Measurements from ENCODE around the gene SMARCD1.
"Not testable (repeated sequence)": the region's sequence is repeated elsewhere in the genome, so short reads cannot be mapped to it uniquely, and the experiment has no call there.

SMARCD1 gene

DNA sequence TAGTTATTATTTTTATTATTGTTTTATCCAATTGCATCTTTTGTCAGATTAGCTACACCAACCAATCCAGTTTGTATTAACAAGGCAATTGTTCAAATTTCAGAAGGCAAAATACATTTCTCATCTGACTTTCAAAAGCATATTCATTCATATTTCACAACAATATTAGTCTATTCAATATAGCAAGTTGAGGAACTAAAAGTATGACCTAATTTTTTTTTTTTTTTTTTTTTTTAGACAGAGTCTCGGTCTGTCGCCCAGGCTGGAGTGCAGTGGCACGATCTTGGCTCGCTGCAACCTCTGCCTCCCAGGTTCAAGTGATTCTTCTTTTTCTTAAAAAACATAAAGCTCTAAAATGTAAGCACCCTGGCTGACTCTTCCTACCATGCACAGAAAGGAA is 44.1 kb downstream of the SMARCD1 start:
- H3K36me3 Mint-ChIP-seq (ENCODE audit: low read depth) = peaks cover 95% of the 10 kb centered on the region
- H3K4me1 Mint-ChIP-seq (ENCODE audit: low read depth) = peaks cover 45% of the 10 kb centered on the region
- intact Hi-C loops (cut with micrococcal nuclease) = no loop called here
- H3K27ac Mint-ChIP-seq = peak overlapping the region; percentile 48
- no peaks in the 10 kb centered on the region for H3K27me3 Mint-ChIP-seq
- no peaks in the 10 kb centered on the region for H3K9me3 Mint-ChIP-seq
- no peak overlapping the region for H3K4me3 Mint-ChIP-seq

DNA sequence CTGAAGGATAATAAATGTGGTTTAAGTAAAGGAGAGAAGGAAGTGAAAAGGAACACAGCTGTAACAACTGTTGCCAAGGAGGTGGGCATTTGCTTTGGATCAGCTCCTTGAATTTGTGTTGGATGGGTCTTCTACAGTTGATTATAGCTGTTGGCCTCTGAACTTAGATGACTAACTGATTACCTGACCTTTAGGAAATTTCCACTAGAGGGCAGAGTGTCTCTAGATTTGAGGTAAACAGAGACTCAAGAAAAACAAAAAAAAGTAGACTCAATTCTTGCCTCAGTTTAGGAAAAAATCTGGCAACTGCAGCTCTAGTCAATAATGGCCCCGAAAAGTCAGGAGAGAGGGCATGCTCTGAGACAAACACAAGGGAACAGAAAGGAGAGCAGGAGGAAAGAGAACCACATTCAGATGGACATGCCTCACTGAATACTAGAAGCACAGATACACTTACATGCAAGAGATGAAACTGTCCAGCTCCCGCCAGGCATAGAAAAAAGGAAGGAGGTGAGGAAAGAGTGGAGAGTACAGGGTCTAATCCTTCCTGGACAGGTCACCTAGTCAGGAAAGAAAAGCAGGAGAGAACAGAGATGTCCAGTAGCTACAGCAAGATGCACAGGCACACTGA is 47.5 kb downstream of the SMARCD1 start:
- intact Hi-C loops (cut with micrococcal nuclease) = loop anchor here (1.0 kb wide), 1 partner anchor 43 kb away; no protein-coding TSS in a partner anchor
- Mint-ChIP-seq H3K4me1 (ENCODE audit: low read depth) (peaks cover 31% of the 10 kb centered on the region), H3K9me3 (no peaks in the 10 kb centered on the region), H3K27ac (no peak overlapping the region), H3K36me3 (ENCODE audit: low read depth) (peaks cover 93% of the 10 kb centered on the region), H3K27me3 (no peaks in the 10 kb centered on the region), H3K4me3 (no peak overlapping the region)

DNA sequence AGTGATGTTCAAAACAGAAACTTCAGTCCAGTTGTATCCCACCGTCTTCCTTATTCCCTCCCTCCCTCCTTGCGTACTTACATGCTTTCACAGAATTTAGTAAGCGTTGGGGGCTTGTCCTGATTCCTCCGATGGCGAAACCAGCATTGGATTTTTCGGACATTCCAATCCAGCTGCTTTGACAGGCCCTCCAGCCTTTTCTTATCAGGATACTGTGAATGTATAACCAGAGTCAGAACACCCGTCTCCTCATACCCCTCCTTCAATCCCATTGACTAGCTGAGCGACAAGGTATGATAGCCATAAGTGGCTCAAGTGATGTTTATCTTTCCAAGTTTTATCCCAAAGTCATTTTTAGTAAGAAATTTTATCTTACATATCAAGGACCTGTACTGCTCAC is 57.9 kb downstream of the SMARCD1 start:
- intact Hi-C loops (cut with micrococcal nuclease) = no loop called here
- Mint-ChIP-seq H3K9me3 (no peaks in the 10 kb centered on the region), H3K27ac (no peak overlapping the region), H3K4me3 (no peak overlapping the region), H3K4me1 (ENCODE audit: low read depth) (no peaks in the 10 kb centered on the region), H3K36me3 (ENCODE audit: low read depth) (peaks cover 52% of the 10 kb centered on the region), H3K27me3 (no peaks in the 10 kb centered on the region)

GRCh38 chr12:50145439-50145838 is 60.3 kb downstream of the SMARCD1 start:
- intact Hi-C loops (cut with micrococcal nuclease) = no loop called here
- H3K4me3 Mint-ChIP-seq = no peak overlapping the region
- H3K9me3 Mint-ChIP-seq = no peaks in the 10 kb centered on the region
- peaks cover 34% of the 10 kb centered on the region for H3K36me3 Mint-ChIP-seq (ENCODE audit: low read depth)
- no peaks in the 10 kb centered on the region for H3K4me1 Mint-ChIP-seq (ENCODE audit: low read depth)
- H3K27ac Mint-ChIP-seq = no peak overlapping the region
- H3K27me3 Mint-ChIP-seq = no peaks in the 10 kb centered on the region

DNA sequence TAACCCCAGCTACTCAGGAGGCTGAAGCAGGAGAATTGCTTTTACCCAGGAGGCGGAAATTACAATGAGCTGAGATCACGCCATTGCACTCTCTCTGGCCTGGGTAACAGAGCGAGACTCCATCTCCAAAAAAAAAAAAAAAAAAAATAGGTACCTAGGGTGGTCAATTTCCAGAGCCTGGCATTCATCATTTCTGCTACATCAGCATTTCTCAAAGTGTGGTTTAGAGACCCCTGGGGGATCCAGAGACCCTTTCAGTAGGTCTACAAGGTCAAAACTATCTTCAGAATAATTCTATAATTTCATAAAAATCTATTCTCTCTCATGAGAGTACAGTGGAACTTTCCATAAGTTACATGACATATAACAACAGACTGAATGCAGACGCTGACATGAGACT is 62.1 kb downstream of the SMARCD1 start:
- intact Hi-C loops (cut with micrococcal nuclease) = no loop called here
- Mint-ChIP-seq H3K4me3 (no peak overlapping the region), H3K27me3 (no peaks in the 10 kb centered on the region), H3K4me1 (ENCODE audit: low read depth) (peaks cover 13% of the 10 kb centered on the region), H3K36me3 (ENCODE audit: low read depth) (peaks cover 16% of the 10 kb centered on the region), H3K9me3 (no peaks in the 10 kb centered on the region), H3K27ac (no peak overlapping the region)

DNA sequence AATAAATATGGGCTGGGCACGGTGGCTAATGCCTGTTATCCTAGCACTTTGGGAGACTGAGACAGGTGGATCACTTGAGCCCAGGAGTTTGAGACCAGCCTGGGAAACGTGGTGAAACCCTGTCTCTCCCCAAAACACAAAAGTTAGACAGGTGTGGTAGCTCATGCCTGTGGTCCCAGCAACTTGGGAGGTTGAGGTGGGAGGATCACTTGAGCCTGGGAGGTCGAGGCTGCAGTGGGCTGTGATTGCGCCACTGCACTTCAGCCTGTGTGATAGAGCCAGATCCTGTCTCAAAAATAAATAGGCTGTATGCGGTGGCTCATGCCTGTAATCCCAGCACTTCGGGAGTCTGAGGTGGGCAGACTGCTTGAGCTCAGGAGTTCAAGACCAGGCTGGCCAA is 62.9 kb downstream of the SMARCD1 start:
- H3K4me3 Mint-ChIP-seq; H3K9me3 Mint-ChIP-seq; H3K36me3 Mint-ChIP-seq (ENCODE audit: low read depth); intact Hi-C loops (cut with micrococcal nuclease); H3K27me3 Mint-ChIP-seq; H3K27ac Mint-ChIP-seq: not testable (repeated sequence)
- peaks cover 13% of the 10 kb centered on the region for H3K4me1 Mint-ChIP-seq (ENCODE audit: low read depth)

GRCh38 chr12:50149311-50149710 is 64.2 kb downstream of the SMARCD1 start:
- no peaks in the 10 kb centered on the region for H3K27me3 Mint-ChIP-seq
- H3K9me3 Mint-ChIP-seq = no peaks in the 10 kb centered on the region
- H3K36me3 Mint-ChIP-seq (ENCODE audit: low read depth) = peaks cover 7% of the 10 kb centered on the region
- H3K27ac Mint-ChIP-seq = no peak overlapping the region
- intact Hi-C loops (cut with micrococcal nuclease) = no loop called here
- peaks cover 13% of the 10 kb centered on the region for H3K4me1 Mint-ChIP-seq (ENCODE audit: low read depth)
- no peak overlapping the region for H3K4me3 Mint-ChIP-seq
